NCI-H146 treated with DMSO at 0.1 percent for 48 hours (cell line): ENCODE measurements around the gene ELP1.
"Not testable (repeated sequence)": the region's sequence is repeated elsewhere in the genome, so short reads cannot be mapped to it uniquely, and the experiment has no call there.

Experiments used
- DNase-seq: peaks from one replicate; lab custom pipeline; 2025; ENCODE audit not compliant: unreplicated experiment; lab: John Stamatoyannopoulos, UW

The ELP1 gene

DNA sequence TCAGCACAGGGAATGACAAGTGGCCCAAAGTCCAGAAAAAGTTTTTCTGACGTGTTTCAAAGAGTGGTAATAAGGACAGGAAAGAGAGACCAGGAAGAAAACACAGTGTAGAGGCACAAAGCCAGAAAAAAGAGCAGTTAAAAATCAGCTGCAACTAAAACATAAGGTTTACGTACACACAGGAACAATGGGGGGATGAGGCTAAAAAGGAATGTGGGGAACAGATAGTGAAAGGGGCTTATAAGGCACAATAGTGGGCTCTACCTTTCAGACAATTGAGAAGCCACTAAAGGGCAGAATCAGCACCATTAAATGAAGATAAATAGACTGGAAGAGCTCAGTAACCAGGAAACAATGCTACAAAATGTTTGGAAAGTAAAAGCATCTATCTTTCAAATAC is 5.5 kb downstream of the ELP1 start:
- DNase-seq, result no peak

DNA sequence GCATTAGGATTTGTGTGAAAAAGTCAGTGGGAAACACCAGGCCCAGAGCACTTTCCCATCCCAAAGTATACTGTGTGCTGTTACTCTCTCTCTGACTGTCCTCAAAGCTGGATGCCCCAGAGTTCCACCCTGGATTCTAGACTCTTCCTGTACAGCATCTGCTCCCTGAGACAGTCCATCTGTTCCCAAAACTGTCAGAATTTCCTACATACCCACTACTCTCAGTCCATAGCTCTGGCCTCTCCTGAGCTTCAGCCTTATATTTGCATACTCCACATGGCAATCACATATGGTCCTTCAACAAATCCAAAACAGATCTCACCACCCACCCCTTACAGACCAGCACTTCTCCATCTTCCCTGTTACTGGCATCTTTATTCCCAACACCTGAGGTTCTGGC is 9.5 kb downstream of the ELP1 start:
- no peak for DNase-seq

DNA sequence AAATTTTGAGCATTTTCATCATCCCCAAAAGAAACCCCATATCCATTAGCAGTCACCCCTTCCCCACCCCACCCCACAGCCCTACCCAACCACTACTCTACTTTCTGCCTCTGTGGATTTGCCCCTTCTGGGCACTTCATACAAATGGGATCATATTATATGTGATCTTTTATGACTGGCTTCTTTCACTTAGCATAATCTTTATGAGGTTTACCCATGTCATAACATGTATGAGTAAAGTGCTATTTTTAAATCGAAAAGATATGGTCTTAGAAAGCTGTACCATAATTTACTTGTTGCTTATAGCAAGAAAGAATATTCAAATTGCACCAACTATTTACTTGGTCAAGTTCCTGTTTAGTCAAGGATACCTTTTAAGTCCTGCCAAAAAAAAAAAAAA is 12.7 kb downstream of the ELP1 start:
- DNase-seq, result no peak

DNA sequence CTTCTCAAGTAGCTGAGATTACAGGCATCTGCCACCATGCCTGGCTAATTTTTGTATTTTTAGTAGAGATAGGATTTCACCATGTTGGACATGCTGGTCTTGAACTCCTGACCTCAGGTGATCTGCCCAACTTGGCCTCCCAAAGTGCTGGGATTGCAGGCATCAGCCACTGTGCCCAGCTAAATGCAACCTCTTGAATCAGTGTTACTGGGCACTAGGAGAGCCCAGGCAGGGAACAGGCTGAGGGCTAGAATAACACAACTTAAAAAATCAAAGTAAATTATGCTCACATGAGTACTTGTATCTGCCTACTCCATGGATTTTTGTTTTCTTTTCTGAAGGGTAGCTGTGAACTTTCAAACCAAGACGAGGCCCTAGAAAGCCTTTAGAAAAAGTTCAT is 13.5 kb downstream of the ELP1 start:
- not testable (repeated sequence) for DNase-seq

DNA sequence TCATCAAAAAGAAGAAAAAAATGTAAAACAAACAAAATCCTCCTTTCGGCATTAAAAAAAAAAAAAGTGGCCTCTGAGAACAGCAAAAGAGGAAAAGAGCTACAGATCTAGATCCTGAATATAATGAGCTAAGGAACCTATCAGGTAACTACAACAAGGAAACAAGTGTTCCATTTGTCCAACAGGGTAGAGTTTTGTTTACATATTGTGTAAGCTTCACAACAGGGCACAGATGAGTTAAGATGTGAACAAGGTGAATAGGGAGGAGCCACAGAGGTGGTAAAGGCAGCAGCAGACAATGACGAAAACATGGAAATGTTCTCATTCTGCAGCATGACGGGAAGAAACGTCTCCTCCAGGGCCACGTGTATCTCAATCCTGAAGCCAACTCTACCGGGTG is 14.4 kb downstream of the ELP1 start:
- no peak for DNase-seq

DNA sequence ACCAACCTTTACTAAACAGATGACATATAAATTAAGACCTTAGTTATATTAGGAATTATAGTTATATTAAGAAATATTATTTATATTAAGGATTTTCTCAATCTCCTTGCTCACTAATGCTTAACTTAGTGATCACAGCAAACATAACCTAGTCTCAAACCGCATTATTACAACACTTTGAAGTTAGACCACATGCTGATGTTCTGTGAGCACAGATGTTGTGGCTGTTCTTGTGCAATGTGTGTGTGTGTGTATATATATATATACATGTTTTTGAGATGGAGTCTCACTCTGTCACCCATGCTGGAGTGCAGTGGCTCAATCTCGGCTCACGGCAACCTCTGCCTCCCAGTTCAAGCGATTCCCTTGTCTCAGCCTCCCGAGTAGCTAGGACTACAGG is 20.5 kb downstream of the ELP1 start:
- DNase-seq, result no peak

DNA sequence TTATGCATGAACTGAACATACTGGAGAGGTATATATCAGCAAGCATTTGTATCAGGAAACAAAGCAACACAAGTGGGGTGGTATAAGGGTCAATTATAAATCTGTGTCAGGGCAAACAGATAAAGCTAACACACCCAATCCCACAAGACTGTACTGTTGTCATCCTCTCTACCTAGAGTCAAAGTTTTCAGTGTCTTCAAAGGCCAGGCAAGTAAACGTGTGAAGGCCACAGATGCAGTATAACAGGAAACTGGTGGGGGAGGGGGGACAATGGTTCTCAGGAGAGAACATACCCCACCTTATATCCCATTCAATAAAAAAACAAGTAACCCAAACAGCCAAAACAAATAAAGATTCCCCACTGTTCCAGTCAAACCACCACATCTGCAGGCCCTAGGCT is 22.1 kb downstream of the ELP1 start:
- DNase-seq, result no peak

DNA sequence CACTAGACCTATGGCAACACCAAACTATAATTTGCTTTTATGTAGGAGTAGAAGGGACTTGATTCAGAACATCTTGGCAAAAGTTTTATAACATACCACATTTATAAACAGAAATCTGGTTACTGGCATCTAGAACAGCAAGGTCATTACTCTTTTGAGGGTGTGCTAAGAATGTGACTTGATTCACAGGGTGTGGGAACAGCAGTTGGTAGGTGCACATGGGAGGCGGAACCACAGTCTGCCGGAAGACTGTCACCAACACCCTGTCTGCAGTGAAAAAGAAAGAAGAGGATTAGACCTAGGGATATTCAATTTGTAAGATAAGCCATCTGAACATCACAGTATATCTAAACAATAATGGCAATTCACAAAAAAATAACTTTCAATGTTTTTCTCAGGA is 23.0 kb downstream of the ELP1 start:
- no peak for DNase-seq

DNA sequence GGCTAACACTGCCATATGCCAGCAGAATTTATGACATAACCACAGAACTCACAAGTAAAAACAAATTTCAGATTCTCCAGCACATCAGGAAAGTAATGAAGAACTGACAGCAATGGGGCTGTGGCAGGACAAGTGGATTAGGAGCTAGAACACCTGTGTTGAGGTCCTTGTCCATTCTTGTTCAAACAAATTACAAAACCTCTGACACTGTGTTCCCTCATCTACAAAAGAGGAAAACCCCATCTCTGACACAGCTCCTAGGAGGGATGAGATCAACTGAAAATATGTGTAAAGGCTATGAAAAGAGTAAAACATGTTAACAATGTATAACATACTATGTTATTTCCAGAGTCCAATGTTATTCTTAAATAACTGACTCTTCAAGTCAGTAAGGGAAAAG is 23.5 kb downstream of the ELP1 start:
- no peak for DNase-seq

DNA sequence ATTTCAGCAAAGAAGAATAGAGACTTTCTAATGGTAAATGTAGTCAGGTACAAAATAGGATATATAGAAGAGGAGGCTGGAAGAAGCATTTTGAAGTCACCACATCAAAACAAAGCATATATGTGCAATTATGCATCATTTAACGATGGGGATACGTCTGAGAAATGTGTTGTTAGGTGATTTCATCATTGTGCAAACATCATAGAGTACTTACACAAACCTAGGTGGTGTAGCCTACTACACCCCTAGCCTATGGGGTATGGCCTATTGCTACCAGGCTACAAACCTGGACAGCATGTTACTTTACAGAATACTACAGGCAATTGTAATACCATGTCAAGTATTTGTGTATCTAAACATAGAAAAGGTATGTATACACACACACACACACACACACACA is 28.4 kb downstream of the ELP1 start:
- no peak for DNase-seq

DNA sequence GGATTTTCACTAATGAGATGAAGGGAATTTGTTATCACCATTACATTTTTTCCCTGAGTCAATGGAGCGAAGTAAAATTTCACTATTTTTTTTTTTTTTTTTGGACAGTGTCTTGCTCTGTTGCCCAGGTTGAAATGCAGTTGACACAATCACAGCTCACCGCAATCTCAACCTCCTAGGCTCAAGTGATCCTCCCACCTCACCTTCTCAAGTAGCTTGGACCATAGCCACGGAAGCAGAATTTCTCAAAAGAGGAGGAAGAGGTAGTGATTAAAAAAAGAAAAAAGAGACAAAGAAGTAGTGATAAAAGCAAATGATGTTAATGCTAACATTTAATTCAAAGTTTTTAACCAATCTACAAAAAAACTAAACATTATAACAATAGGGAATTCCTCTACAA is 29.8 kb downstream of the ELP1 start:
- no peak for DNase-seq

DNA sequence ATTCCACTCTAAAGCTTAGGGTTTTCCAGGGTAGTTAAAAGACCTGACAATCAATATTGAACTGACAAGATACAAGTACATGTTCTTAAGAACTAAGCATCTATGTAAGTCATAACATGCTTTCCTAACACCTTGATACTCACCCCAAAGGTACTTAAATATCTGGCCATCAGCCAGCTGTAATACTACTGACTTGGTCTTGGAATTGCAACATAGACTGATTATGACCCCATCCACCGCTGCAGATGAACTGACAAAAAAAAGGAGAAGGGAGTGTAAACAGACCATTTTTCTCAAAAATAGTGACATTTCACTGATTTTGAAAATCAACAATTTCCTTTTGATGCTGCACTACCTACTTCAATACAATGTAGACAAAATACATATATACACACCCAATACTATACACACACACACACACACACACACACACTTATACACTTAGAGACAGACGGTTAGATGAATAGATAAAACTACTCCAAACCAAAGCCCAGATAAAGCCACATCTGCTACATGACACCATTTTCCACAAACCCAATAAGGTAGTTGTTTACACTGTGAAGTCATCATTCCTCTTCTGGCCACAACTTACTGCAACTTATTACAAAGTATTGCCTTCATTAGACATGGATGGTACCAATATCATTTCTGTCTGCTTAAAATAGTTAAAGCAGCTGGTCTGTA is 30.4 kb downstream of the ELP1 start:
- no peak for DNase-seq

DNA sequence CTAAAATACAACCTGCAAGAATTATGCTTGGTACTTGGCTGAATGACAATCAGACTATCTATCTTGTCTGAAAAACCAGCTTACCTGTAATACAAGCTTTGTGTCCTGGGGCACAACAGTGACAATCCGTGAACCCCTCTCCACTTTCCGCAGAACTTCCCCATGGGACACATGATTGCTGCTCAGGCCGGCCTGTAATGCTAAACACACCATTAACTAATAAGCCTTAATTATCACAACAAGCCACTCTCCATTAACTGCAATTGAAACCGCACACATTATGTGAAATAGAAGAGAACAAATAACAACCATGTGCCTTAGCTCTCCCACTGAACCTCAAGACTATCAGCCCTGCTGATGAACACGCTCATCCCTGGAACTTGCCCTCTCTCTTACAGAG is 33.7 kb downstream of the ELP1 start:
- DNase-seq, result no peak

DNA sequence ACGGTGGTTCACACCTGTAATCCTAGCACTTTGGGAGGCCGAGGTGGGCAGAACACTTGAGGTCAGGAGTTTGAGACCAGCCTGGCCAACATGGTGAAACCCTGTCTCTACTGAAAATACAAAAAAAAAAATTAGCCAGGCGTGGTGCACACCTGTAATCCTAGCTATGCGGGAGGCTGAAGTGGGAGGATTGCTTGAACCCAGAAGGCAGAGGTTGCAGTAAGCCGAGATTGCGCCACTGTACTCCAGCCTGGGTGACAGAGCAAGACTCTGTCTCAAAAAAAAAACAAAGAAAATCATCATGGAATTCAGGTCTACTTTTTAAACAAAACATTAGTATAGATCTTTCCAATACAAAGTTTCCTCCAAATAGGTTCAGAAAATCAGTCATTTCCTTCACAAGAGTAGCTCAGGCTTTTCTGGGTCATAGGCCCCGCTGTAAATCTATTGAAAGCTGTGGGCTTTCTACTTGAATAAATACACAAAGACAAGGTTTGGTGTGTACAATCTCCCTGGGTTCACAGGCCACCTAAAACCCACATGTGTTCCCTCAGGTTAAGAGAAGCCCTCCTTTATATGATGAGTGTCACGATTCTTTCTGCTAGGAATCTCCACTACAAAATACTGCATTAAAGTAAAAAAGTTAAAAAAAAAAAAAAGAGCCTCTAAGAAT is 34.8 kb downstream of the ELP1 start:
- DNase-seq, result not testable (repeated sequence)

DNA sequence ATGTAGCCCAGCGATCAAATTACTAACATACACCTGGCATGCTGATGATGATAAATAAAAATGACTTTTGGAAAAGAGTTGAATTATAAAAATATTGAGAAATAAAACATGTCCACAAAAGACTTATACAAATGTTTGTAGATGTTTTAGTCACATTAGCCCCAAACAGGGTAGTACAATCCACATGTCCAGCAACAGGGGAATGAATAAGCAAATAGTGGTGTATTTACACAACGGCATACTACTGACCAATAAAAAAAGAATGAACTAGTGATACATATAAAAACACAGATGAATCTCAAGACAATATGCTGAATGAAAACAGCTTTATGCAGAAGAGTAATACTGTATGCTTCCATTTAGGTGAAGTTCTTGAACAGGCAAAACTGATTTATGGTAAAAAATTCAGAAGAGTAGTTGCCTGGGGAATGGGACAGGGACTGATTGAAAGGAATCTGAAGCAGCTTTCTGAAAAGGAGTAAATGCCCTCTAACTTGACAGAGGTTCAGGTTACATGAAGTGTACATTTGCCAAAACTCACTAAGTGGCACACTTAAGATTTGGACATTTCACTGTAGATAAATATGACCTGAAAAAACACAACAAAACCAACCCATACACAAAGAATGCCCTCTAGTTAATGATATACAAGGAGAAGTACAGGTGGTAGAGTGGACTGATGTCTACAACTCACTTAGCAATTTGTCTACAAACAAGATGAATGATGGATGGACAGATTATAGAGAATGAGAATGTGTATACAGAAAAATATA is 36.4 kb downstream of the ELP1 start:
- DNase-seq, result no peak

DNA sequence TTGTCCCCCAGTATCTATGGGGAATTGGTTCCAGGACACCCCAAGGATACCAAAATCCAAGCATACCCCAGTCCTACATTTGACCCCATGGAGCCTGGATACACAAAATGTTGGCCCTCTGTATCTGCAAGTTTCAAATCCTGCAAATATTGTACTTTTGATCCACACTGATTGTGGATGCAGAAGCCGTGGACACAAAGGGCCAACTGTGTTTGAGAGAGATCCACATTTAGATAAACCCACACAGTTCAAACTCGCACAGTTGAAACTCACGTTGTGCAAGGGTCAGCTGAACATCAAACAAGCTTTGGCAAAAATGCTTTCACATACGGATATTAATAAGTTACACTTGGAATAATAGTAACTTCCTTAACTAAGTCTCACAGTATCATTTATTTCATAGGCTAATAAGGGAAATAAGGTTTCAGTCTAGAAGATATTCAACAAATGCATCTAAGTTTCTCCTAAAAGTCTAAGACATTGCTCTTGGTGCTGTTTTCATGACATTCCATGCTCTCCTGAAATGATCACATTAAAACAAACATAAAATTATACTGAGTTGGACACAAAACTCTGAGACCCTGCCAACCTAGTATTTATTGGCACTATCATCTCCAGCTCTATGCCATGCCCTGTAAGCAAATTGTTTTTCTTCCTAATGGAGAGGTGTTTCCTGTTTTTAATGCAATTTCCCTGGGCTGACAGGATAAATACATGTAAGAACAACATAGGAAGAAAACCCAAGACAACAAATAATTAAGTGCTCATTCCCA is 39.5 kb downstream of the ELP1 start:
- no peak for DNase-seq

DNA sequence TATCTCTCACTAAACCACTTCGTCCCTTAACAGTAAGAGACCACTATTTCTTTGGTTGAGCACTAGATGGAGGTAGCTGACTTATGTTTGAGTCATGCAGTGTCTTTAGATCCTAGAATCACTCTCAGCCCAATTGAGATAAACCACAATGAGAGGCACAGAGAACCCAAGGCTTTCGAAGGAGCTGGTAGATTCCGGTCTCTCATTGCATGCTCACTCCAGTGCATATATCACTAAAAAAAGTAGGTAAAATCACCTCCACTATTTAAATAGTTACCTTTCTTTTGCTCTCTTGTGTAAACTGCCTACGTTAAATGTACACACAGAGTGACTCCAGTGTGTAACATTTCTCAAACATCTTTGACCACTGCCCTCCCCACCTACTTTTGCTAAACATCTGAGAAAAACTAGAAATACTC is 44.3 kb downstream of the ELP1 start:
- no peak for DNase-seq

DNA sequence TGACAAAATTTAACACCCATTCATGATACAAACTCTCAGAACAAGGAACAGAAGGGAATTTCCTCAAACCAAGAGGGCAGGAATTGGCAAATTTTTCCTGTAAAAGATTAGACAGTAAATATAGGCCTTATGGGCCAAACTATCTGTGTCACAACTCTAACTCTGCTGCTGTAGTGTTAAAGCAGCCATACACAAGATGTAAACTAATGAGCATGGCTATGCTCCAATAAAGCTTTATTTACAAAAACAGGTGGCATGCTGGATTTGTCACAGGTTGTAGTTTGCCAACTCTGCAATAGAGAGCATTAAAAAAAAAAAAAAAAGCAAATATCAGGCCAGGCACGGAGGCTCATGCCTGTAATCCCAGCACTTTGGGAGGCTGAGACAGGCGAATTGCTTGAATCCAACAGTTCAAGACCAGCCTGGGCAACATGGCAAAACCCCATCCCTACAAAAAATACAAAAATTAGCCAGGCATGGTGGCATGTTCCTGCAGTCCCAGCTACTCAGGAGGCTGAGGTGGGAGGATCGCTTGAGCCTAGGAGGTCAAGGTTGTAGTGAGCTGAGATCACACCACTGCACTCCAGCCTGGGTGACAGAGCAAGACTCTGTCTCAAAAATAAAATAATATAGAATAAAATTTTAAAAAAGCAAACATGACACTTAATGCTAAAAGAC is 47.2 kb downstream of the ELP1 start:
- not testable (repeated sequence) for DNase-seq

DNA sequence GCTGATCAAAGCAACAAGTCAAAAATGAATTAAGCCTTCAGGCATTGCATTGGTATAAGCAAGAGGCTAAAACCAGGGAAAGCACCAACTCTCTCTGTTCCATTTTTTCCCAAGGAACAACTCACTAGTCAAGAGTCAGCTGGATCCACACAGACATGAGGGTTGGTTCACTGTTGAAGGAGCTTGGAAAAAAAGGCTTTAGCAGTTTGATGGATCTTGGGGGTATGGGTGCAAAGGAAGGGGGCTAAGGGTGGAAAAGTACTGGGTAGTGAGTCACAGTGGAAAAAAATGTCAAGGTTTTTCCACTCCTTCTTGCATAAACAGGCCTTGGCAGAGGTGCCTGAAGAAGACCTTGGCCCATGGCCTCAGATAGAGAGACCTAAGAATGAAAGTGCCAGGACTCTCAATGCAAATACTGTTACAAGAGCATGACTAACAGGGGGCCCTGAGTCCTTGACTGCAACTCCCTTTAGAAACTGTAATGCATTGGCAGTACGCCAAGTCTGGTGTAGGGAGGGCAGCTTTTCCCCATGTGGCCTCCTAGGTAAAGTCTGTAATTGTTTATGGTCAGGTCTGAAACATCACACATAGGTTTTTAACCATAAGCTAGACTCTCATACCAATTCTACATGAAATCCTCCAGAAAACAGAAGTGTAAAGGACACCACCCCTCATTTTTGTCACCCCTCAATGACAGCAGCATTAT is 48.1 kb downstream of the ELP1 start:
- DNase-seq, result peak; percentile 43

DNA sequence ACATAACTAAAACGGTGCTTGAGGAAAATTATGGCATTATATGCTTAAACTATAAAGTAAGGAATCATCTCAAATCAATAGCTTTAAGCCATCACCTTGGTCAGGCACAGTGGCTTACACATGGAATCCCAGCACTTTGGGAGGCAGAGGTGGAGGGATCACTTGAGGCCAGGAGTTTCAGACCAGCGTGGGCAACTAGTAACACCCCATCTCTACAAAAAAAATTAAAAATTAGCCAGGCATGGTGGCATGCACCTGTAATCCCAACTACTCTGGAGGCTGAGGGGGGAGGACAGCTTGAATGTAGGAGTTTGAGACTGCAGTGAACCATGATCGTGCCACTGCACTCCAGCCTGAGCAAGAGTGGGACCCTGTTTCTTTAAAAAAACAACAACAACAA is 49.2 kb downstream of the ELP1 start:
- DNase-seq, result no peak
